HCT116 (cell line): Measurements from ENCODE around the gene CCDC160. TPM values are rescaled to one million over a fixed set of nuclear protein-coding genes. Genes with fewer than 3 reads are reported as not detected.
A peak's percentile ranks its signal among the peaks of the same experiment; 100 is the strongest.

Experiments used
- ATAC-seq: fragments of 200-7000 bp; cut with Tn5 transposase; 2 replicates; pipeline ENCODE4 v1.9.1; 2020; ENCODE audit warnings: mild to moderate bottlenecking, moderate library complexity
- BruUV-seq: library from RNA; stranded (reverse); fragments of 400-500 nt; replicated peaks from 2 replicates; lab custom pipeline; 2021; lab: Mats Ljungman, UMichigan
- CTCF ChIA-PET: fragments of 300-600 bp; sonication (Branson Sonifier 250); formaldehyde crosslinking; loops from one replicate; lab custom pipeline; 2021; ENCODE audit warnings: antibody characterized with exemption; lab: Charles Lee
- POLR2A ChIA-PET: fragments of 300-600, 350-600 bp; sonication (Branson Sonifier 250); formaldehyde crosslinking; loops from one replicate; lab custom pipeline; 2021; ENCODE audit warnings: antibody characterized with exemption; lab: Charles Lee
- RAD21 ChIA-PET, 2 experiments: fragments of 300-600 bp; sonication (Branson Sonifier 250); formaldehyde crosslinking; loops; one replicate each; lab custom pipeline; 2023; ENCODE audit warnings: low total read pairs in 2 of 2; ENCODE audit not compliant: uncharacterized antibody in 2 of 2, unreplicated experiment in 2 of 2, low non-redundant PET in 1 of 2; lab: Charles Lee
- DNase-seq: peaks from one replicate; pipeline ENCODE4 v3.0.0-alpha.2; 2010; ENCODE audit warnings: low read depth, low spot score
- H2AFZ ChIP-seq: fragments of 200-600 bp; shearing (Covaris generic), sonication (generic); 2 replicates; pipeline ENCODE4 v1.6.1; 2017; ENCODE audit warnings: low read depth, mixed run types, mixed read lengths, antibody characterized with exemption, low read length; ENCODE audit not compliant: poor library complexity, severe bottlenecking
- H3K27ac ChIP-seq: 2 replicates; pipeline ENCODE4 v1.5.1; 2012; ENCODE audit warnings: low read depth, low read length
- H3K27me3 ChIP-seq: fragments of 200-600 bp; sonication (generic); 2 replicates; pipeline ENCODE4 v1.6.1; 2016; ENCODE audit warnings: mixed run types, low read length, mixed read lengths; ENCODE audit not compliant: insufficient read depth
- H3K36me3 ChIP-seq, 2 experiments: fragments of 200-500 bp in 1 of 2; fragments of 200-600 bp in 1 of 2; sonication (Bioruptor generic) in 1 of 2; sonication (generic) in 1 of 2; 2 replicates each; pipeline versions ENCODE4 v1.5.1 to v1.6.1; 2014 to 2016; ENCODE audit warnings: low read length in 2 of 2, inconsistent platforms in 1 of 2, mixed read lengths in 1 of 2, mixed run types in 1 of 2; ENCODE audit not compliant: insufficient read depth in 2 of 2, control insufficient read depth in 1 of 2
- H3K4me1 ChIP-seq, 2 experiments: fragments of 200-600 bp in 1 of 2; sonication (generic) in 1 of 2; 2 replicates each; pipeline versions ENCODE4 v1.5.1 to v1.6.1; 2012 to 2017; ENCODE audit warnings: low read length in 2 of 2, inconsistent platforms in 1 of 2, mild to moderate bottlenecking in 1 of 2, mixed read lengths in 1 of 2, mixed run types in 1 of 2, moderate library complexity in 1 of 2; ENCODE audit not compliant: insufficient read depth in 2 of 2, control insufficient read depth in 1 of 2
- H3K4me2 ChIP-seq: fragments of 200-600 bp; sonication (generic); 2 replicates; pipeline ENCODE4 v1.6.1; 2017; ENCODE audit warnings: mixed run types, low read length, mixed read lengths
- H3K4me3 ChIP-seq, 2 experiments: fragments of 200-600 bp in 1 of 2; sonication (generic) in 1 of 2; replicated peaks in 1 of 2; 2 replicates each; pipeline ENCODE4 v1.5.1; 2011 to 2016; ENCODE audit warnings: low read length in 2 of 2, control low read depth in 1 of 2, low read depth in 1 of 2, mild to moderate bottlenecking in 1 of 2, mixed read lengths in 1 of 2, mixed run types in 1 of 2
- H3K79me2 ChIP-seq: fragments of 200-600 bp; sonication (generic); 2 replicates; pipeline ENCODE4 v1.6.1; 2017; ENCODE audit warnings: mild to moderate bottlenecking, mixed run types, low read length, moderate library complexity, mixed read lengths; ENCODE audit not compliant: insufficient read depth
- H3K9ac ChIP-seq: fragments of 200-600 bp; sonication (generic); 2 replicates; pipeline ENCODE4 v1.6.1; 2016; ENCODE audit warnings: low read length, mixed read lengths
- H3K9me2 ChIP-seq: fragments of 200-600 bp; sonication (generic), shearing (Covaris generic); 2 replicates; pipeline ENCODE4 v1.6.1; 2017; ENCODE audit warnings: mixed run types, mild to moderate bottlenecking, moderate library complexity; ENCODE audit not compliant: insufficient read depth
- H3K9me3 ChIP-seq, 2 experiments: fragments of 200-500 bp in 1 of 2; fragments of 200-600 bp in 1 of 2; sonication (Bioruptor generic) in 1 of 2; sonication (generic) in 1 of 2; 2 replicates each; pipeline ENCODE4 v1.6.1; 2014 to 2017; ENCODE audit warnings: low read length in 2 of 2, mixed read lengths in 2 of 2, inconsistent platforms in 1 of 2, low read depth in 1 of 2, mild to moderate bottlenecking in 1 of 2, mixed run types in 1 of 2, moderate library complexity in 1 of 2; ENCODE audit not compliant: control insufficient read depth in 1 of 2, insufficient read depth in 1 of 2
- H4K20me1 ChIP-seq: fragments of 200-600 bp; sonication (generic), shearing (Covaris generic); 2 replicates; pipeline ENCODE4 v1.6.1; 2017; ENCODE audit warnings: mixed run types, mild to moderate bottlenecking, moderate library complexity; ENCODE audit not compliant: insufficient read depth
- CBX3 ChIP-seq: IDR thresholded peaks from 2 replicates; pipeline ENCODE4 v1.6.1; 2012; ENCODE audit warnings: low read depth
- CEBPB ChIP-seq: IDR thresholded peaks from 2 replicates; pipeline ENCODE4 v1.6.1; 2012; ENCODE audit warnings: low read depth
- CTCF ChIP-seq, 3 experiments: fragments of 200-600 bp in 1 of 3; sonication (generic) in 1 of 3; IDR thresholded peaks in 2 of 3; conservative IDR thresholded peaks in 1 of 3; 2 replicates each; pipeline ENCODE4 v1.5.1; 2012 to 2017; ENCODE audit warnings: low read depth in 2 of 3, low read length in 2 of 3, antibody characterized with exemption in 1 of 3, borderline replicate concordance in 1 of 3, control low read depth in 1 of 3, mild to moderate bottlenecking in 1 of 3, mixed read lengths in 1 of 3, mixed run types in 1 of 3, moderate library complexity in 1 of 3; ENCODE audit not compliant: insufficient read depth in 1 of 3
- EGR1 ChIP-seq: IDR thresholded peaks from 2 replicates; pipeline ENCODE4 v1.6.1; 2012; ENCODE audit warnings: low read depth
- ELF1 ChIP-seq: IDR thresholded peaks from 2 replicates; pipeline ENCODE4 v1.6.1; 2012; ENCODE audit warnings: low read depth, borderline replicate concordance
- EZH2phosphoT487 ChIP-seq: fragments of 200-600 bp; IDR thresholded peaks from 2 replicates; pipeline ENCODE4 v1.6.1; 2018; ENCODE audit warnings: antibody characterized with exemption, borderline replicate concordance
- RAD21 ChIP-seq: IDR thresholded peaks from 2 replicates; pipeline ENCODE4 v1.6.1; 2012; ENCODE audit warnings: low read depth, mild to moderate bottlenecking
- SP1 ChIP-seq: IDR thresholded peaks from 2 replicates; pipeline ENCODE4 v1.6.1; 2012; ENCODE audit warnings: low read depth
- ZNF274 ChIP-seq: fragments of 200-500 bp; sonication (Bioruptor generic); IDR thresholded peaks from 2 replicates; pipeline ENCODE4 v1.6.1; 2014; ENCODE audit warnings: mild to moderate bottlenecking, low read depth, low read length, inconsistent platforms
- intact Hi-C: fragments of 100-400 bp; cut with micrococcal nuclease; formaldehyde crosslinking; loops from 2 replicates; pipeline ENCODE4 v1.10.0; 2022
- total RNA-seq: library from RNA; stranded (reverse); gene quantifications from one replicate; pipeline ENCODE4 v1.2.1, GENCODE V29; 2021; ENCODE audit not compliant: unreplicated experiment

The CCDC160 gene
- total RNA-seq, 1 experiment from 2014 or later = not detected

GRCh38 chrX:134294548-134294947 is 57.6 kb downstream of the CCDC160 start:
- no peaks in the 10 kb centered on the region for H4K20me1 ChIP-seq
- ChIA-PET CTCF (interaction anchor here (0.8 to 1.3 kb wide), 5 partner anchors 18 to 268 kb away, joined by 3 read pairs; no protein-coding TSS in a partner anchor), RAD21 (no interaction called here), POLR2A (no interaction called here)
- H3K27me3 ChIP-seq = no peaks in the 10 kb centered on the region
- TF ChIP-seq CEBPB (no peak), SP1 (no peak), ELF1 (no peak), CBX3 (no peak), EGR1 (no peak), CTCF (IDR thresholded peaks at IDR 0.05 in 2 of 3, conservative IDR thresholded peaks at IDR 0.05 in 1 of 3; ENCODE audit: borderline replicate concordance in 1 of 3, insufficient read depth in 1 of 3, low read depth in 2 of 3, low read length in 2 of 3) (peak in 2 of 3 experiments; percentile 24 to 43; a peak in 3 of 6 replicates), EZH2phosphoT487 (no peak), RAD21 (no peak), ZNF274 (no peak)
- ATAC-seq (peak; percentile 50; the same call in 1 of the 2 replicates), DNase-seq (no peak)
- H3K4me2 ChIP-seq = no peak overlapping the region
- H3K9me3 ChIP-seq = no peaks in the 10 kb centered on the region
- no peak overlapping the region for H3K9ac ChIP-seq
- H3K79me2 ChIP-seq = no peaks in the 10 kb centered on the region
- no peaks in the 10 kb centered on the region for H3K4me1 ChIP-seq
- no peak overlapping the region for H3K27ac ChIP-seq
- no peak overlapping the region for H2AFZ ChIP-seq
- H3K36me3 ChIP-seq = no peaks in the 10 kb centered on the region
- H3K9me2 ChIP-seq = no peaks in the 10 kb centered on the region
- intact Hi-C loops = no loop called here
- no TSS peak for BruUV-seq
- H3K4me3 ChIP-seq = no peak overlapping the region

Other genes with a start within 250 kb of the CCDC160 start
- 40.4 TPM for gene PHF6, start 136.1 kb downstream of the CCDC160 start, total RNA-seq
- gene HPRT1, start 223.0 kb downstream of the CCDC160 start, total RNA-seq = 57.8 TPM